ENCODE measurements around the gene SLC31A2.
"Not testable (repeated sequence)": the region's sequence is repeated elsewhere in the genome, so short reads cannot be mapped to it uniquely, and the experiment has no call there.

The SLC31A2 gene

DNA sequence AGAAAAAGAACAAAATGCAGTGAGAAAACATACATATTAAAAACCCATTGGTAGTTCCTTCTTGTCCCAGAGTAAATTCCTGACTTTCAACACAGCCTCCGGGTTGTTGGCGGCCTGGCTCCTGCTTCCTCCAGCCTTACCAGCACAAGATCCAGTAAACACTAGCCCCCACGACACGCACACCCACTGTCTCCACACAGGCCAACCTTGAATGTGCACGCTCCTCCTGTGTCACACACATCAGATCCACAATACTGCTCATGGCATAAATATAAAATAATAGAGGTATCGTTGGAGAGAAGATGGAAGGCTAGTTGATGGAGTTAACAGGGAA is 2.5 kb upstream of the SLC31A2 start:
- TF ChIP-seq CTCF (IDR thresholded peaks at IDR 0.05; ENCODE audit: borderline replicate concordance, insufficient read depth, low read depth, low read length): no peak
- no peak overlapping the region for H3K4me3 ChIP-seq (ENCODE audit: low read depth, low read length)

GRCh38 chr9:113148781-113149510 is 1.9 kb upstream of the SLC31A2 start:
- no peak overlapping the region for H3K4me3 ChIP-seq (ENCODE audit: low read depth, low read length)
- no peak for TF ChIP-seq CTCF (IDR thresholded peaks at IDR 0.05; ENCODE audit: borderline replicate concordance, insufficient read depth, low read depth, low read length)

- H3K4me3 ChIP-seq (ENCODE audit: low read depth, low read length): not testable (repeated sequence)
These were observed 1.2 kb upstream of the SLC31A2 start for GRCh38 chr9:113149561-113149960.

DNA sequence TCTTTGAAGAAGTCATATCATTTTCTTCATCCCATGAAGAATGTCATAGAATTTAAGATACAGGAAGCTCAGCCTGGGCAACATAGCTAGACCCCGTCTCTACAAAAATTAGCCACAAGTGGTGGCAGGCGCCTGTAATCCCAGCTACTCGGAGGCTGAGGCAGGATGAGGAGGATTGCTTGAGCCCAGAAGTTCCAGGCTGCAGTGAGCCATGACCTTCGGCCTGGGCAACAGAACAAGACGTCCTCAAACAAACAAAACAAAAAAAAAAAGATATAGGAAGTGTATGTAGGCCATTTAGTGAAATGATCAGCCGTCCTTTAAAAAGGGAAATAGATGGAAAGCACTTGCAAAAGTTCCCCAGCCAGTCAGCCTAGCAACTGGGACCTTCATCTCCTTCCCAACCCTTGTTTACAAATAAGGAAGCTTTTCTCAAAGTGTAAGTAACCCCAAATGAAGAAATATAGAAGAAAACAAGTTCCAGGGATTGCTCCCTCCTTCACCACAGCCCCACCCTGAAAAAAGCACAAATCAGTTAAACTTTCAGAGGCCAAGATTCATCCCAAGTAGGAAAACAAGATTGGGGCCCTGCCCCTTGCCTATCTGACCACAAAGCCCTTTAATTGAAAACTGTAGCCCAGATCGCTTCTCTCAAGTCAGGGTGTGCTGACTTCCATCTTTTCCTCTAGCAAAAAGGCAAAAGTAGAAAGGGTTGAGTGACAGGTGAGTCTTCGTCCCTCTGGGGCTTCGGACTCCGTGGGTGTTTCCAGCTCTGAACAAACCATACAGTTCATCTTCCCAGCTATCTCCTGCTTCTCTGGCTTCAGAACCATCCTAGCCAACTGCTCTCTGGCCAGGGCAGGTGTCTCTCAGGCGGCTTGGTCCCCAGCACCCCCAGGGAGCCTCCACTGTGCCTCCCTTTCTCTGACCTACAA is 1.2 kb downstream of the SLC31A2 start:
- no peak for TF ChIP-seq CTCF (IDR thresholded peaks at IDR 0.05; ENCODE audit: borderline replicate concordance, insufficient read depth, low read depth, low read length)
- no peak overlapping the region for H3K4me3 ChIP-seq (ENCODE audit: low read depth, low read length)

DNA sequence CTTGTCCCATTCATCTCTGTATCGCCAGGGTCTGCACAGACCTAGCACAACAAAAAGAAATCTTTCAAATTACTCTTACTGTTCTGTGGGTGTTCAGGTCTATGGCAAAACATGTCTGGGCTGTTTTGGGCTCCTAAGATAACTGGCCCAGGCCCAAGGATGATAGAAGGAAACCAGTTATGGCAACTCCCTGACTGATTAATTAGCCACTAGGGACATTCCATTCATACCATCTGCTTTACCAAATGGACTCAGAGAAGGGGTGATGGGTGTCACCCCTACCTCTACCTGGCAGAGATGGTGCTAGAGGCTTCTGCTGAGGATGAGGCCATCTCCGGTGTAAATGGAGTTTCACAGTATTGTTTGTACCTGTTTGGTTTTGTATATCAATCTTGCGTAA is 1.9 kb downstream of the SLC31A2 start:
- no peak overlapping the region for H3K4me3 ChIP-seq (ENCODE audit: low read depth, low read length)
- no peak for TF ChIP-seq CTCF (IDR thresholded peaks at IDR 0.05; ENCODE audit: borderline replicate concordance, insufficient read depth, low read depth, low read length)

GRCh38 chr9:113153599-113153998 is 2.8 kb downstream of the SLC31A2 start:
- no peak overlapping the region for H3K4me3 ChIP-seq (ENCODE audit: low read depth, low read length)
- TF ChIP-seq CTCF (IDR thresholded peaks at IDR 0.05; ENCODE audit: borderline replicate concordance, insufficient read depth, low read depth, low read length): no peak

GRCh38 chr9:113154471-113154870 is 3.7 kb downstream of the SLC31A2 start:
- no peak for TF ChIP-seq CTCF (IDR thresholded peaks at IDR 0.05; ENCODE audit: borderline replicate concordance, insufficient read depth, low read depth, low read length)
- H3K4me3 ChIP-seq (ENCODE audit: low read depth, low read length): no peak overlapping the region
